Esophagus squamous epithelium (tissue), 5 donors: ENCODE results near the gene THPO. TPM values are rescaled to one million over a fixed set of nuclear protein-coding genes. Genes with fewer than 3 reads are reported as not detected.

Experiments used
- DNase-seq: peaks from one replicate; lab custom pipeline; 2025; lab: John Stamatoyannopoulos, UW
- H3K27ac ChIP-seq, 4 donors: fragments of 200-600 bp; sonication (generic); one replicate each; pipeline ENCODE4 v1.5.1; 2016 to 2019; ENCODE audit warnings: mild to moderate bottlenecking in 1 of 4
- H3K27me3 ChIP-seq, 4 donors: fragments of 200-600 bp; sonication (generic); 1 replicate in 3 of 4; 2 replicates in 1 of 4; pipeline versions ENCODE4 v1.5.1 to v1.6.0; 2017 to 2021; ENCODE audit warnings: antibody characterized with exemption in 1 of 4
- H3K36me3 ChIP-seq, 3 donors: fragments of 200-600 bp; sonication (generic); one replicate each; pipeline ENCODE4 v1.5.1; 2016 to 2019
- H3K4me1 ChIP-seq, 3 donors: fragments of 200-600 bp; sonication (generic); one replicate each; pipeline ENCODE4 v1.5.1; 2017 to 2019
- H3K4me3 ChIP-seq, 4 donors: fragments of 200-600 bp; sonication (generic); 1 replicate in 3 of 4; 2 replicates in 1 of 4; pipeline ENCODE4 v1.5.1; 2016 to 2019; ENCODE audit warnings: mild to moderate bottlenecking in 2 of 4, moderate library complexity in 1 of 4
- H3K9me3 ChIP-seq, 3 donors: fragments of 200-600 bp; sonication (generic); one replicate each; pipeline ENCODE4 v1.5.1; 2016 to 2019
- POLR2A ChIP-seq, 4 donors: fragments of 450-650 bp; IDR thresholded peaks; one replicate each; pipeline ENCODE4 v1.6.1; 2017; ENCODE audit warnings: antibody characterized with exemption in 4 of 4, mild to moderate bottlenecking in 4 of 4, moderate library complexity in 3 of 4
- WGBS, 2 donors: methylation state at CpG; one replicate each; pipeline ENCODE4 v1.1.5; 2018; 5-methylcytosine and 5-hydroxymethylcytosine counted together
- intact Hi-C: fragments of 100-400 bp; cut with DNase I; formaldehyde crosslinking; loops from one replicate; pipeline ENCODE4 v1.15.0; 2022
- small RNA-seq, 4 donors: library from RNA; depleted of rRNA; stranded (forward); fragments of <200 nt; gene quantifications; one replicate each; pipeline ENCODE3, GENCODE V24; 2016
- total RNA-seq, 4 donors: library from RNA; depleted of rRNA; stranded (reverse); fragments of >200 nt; gene quantifications; one replicate each; pipeline ENCODE4 v1.1.0, GENCODE V29; 2016
- TF ChIP-seq, protein P1 (sequence below), 6 experiments: fragments of 450-650 bp in 4 of 6; fragments of 200-600 bp in 2 of 6; sonication (generic) in 2 of 6; IDR thresholded peaks; one replicate each; pipeline ENCODE4 v1.5.1; 2016 to 2019; ENCODE audit warnings: antibody characterized with exemption in 6 of 6, mild to moderate bottlenecking in 4 of 6, moderate library complexity in 4 of 6
- donor health status: DM: yes; HTN: yes; CAD: no.

Gene THPO
- total RNA-seq, 4 donors from 2014 or later: 0.57 TPM; not detected in 3

DNA sequence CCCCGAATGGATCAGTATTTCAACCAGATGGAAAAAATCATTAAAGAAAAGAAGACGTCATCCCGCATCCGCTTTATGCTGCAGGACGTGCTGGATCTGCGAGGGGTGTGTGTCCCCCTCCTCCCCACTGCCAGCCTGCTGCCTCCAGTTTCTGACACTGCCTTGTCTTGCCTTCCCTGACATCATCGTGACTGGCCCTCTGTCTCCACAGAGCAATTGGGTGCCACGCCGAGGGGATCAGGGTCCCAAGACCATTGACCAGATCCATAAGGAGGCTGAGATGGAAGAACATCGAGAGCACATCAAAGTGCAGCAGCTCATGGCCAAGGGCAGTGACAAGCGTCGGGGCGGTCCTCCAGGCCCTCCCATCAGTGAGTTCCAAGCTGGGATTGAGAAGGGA is 52.7 kb downstream of the THPO start:
- no peaks in the 10 kb centered on the region for H3K9me3 ChIP-seq
- 82 to 87% methylated on average over 7 to 10 of the region's 13 CpGs for WGBS, 2 donors
- intact Hi-C loops: no loop called here
- H3K4me1 ChIP-seq: peaks cover 14 to 29% (median 15%) of the 10 kb centered on the region in 3 donors
- DNase-seq: no peak
- no peak for TF ChIP-seq POLR2A (IDR thresholded peaks at IDR 0.05)
- TF ChIP-seq, protein P1, sequence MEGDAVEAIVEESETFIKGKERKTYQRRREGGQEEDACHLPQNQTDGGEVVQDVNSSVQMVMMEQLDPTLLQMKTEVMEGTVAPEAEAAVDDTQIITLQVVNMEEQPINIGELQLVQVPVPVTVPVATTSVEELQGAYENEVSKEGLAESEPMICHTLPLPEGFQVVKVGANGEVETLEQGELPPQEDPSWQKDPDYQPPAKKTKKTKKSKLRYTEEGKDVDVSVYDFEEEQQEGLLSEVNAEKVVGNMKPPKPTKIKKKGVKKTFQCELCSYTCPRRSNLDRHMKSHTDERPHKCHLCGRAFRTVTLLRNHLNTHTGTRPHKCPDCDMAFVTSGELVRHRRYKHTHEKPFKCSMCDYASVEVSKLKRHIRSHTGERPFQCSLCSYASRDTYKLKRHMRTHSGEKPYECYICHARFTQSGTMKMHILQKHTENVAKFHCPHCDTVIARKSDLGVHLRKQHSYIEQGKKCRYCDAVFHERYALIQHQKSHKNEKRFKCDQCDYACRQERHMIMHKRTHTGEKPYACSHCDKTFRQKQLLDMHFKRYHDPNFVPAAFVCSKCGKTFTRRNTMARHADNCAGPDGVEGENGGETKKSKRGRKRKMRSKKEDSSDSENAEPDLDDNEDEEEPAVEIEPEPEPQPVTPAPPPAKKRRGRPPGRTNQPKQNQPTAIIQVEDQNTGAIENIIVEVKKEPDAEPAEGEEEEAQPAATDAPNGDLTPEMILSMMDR (IDR thresholded peaks at IDR 0.05): no peak
- peaks cover 85 to 100% (median 93%) of the 10 kb centered on the region in 3 donors for H3K36me3 ChIP-seq
- H3K27me3 ChIP-seq: no peaks in the 10 kb centered on the region
- H3K27ac ChIP-seq: peak overlapping the region in 1 of 4 donors; percentile 1
- H3K4me3 ChIP-seq: no peak overlapping the region

DNA sequence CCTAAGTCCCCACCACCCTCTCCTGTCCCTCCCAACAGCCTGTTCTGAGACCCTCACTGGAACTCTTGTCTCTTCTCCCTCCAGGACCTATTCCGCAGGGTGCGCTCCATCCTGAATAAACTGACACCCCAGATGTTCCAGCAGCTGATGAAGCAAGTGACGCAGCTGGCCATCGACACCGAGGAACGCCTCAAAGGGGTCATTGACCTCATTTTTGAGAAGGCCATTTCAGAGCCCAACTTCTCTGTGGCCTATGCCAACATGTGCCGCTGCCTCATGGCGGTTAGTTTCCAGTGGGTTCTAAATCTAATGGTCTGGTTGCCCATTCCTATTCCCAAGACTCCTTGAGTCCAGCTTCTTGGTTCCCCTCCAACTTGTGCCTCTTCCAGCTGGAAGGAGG is 54.3 kb downstream of the THPO start:
- no peak for DNase-seq
- Histone ChIP-seq H3K4me3 (no peak overlapping the region), H3K4me1 (peaks cover 17 to 44% (median 26%) of the 10 kb centered on the region in 3 donors), H3K9me3 (no peaks in the 10 kb centered on the region), H3K36me3 (peaks cover 76 to 86% (median 82%) of the 10 kb centered on the region in 3 donors), H3K27me3 (no peaks in the 10 kb centered on the region), H3K27ac (peak overlapping the region in 1 of 4 donors; percentile 32)
- WGBS, 2 donors: 80 to 87% methylated on average over 7 to 8 of the region's 8 CpGs
- intact Hi-C loops: no loop called here
- TF ChIP-seq, protein P1 (IDR thresholded peaks at IDR 0.05): no peak
- TF ChIP-seq POLR2A (IDR thresholded peaks at IDR 0.05): no peak

DNA sequence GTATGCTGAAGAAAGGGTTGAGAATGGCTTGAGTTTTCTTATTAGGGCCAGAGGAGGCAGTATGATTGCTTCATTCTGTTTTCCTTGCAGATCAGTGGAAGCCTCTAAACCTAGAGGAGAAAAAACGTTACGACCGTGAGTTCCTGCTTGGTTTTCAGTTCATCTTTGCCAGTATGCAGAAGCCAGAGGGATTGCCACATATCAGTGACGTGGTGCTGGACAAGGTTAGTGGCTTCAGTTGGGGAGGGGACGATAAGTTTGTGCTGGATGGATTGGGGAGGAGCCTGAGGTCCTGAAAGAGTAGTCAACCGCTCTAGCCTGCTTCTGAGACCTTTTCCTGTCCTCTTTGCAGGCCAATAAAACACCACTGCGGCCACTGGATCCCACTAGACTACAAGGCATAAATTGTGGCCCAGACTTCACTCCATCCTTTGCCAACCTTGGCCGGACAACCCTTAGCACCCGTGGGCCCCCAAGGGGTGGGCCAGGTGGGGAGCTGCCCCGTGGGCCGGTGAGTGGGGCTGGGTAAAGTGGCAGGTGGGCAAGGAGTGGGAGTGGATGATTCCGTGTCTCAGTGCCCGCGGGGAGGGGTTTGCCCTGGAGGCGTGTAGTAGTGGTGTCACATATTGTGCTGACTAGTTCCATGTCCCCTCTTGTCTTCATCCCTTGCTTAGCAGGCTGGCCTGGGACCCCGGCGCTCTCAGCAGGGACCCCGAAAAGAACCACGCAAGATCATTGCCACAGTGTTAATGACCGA is 55.1 kb downstream of the THPO start:
- DNase-seq: no peak
- intact Hi-C loops: no loop called here
- H3K27ac ChIP-seq: peak overlapping the region in 2 of 4 donors; percentile 32 to 55

More for the DNA sequence above, 55.1 kb downstream of the THPO start:
- 66 to 84% methylated on average over 10 to 12 of the region's 20 CpGs for WGBS, 2 donors
- TF ChIP-seq, protein P1 (IDR thresholded peaks at IDR 0.05): no peak
- TF ChIP-seq POLR2A (IDR thresholded peaks at IDR 0.05): no peak
- Histone ChIP-seq H3K27me3 (no peaks in the 10 kb centered on the region), H3K36me3 (peaks cover 75 to 86% (median 82%) of the 10 kb centered on the region in 3 donors), H3K4me3 (no peak overlapping the region), H3K4me1 (peaks cover 19 to 48% (median 34%) of the 10 kb centered on the region in 3 donors), H3K9me3 (no peaks in the 10 kb centered on the region)

Small RNAs within 50 kb of the gene (small RNA-seq; reads per million reads assigned to genes)
- gene SNORD66: 1,088 to 2,343 (median 1,652) reads per million in 4 donors

Other genes with a start within 250 kb of the THPO start
- 10 to 100 TPM; 27.2 to 51.5 (median 42.1) TPM for gene EIF2B5, start 242.8 kb downstream of the THPO start, total RNA-seq
- gene DVL3, start 222.8 kb downstream of the THPO start, total RNA-seq: 10 to 100 TPM; 28.9 to 45.2 (median 34.4) TPM
- gene AP2M1, start 203.4 kb downstream of the THPO start, total RNA-seq: 100 to 1,000 TPM; 139 to 212 (median 208) TPM
- 10 to 100 TPM; 31.4 to 63.1 (median 40.5) TPM for gene ABCF3, start 192.0 kb downstream of the THPO start, total RNA-seq
- gene VWA5B2, start 148.6 kb downstream of the THPO start, total RNA-seq: under 1 TPM in 1 of 4 donors, not detected in 3; 0.22 TPM
- gene ALG3, start 129.2 kb downstream of the THPO start, total RNA-seq: 10 to 100 TPM; 45.8 to 63.9 (median 54.6) TPM
- gene EEF1AKMT4, start 128.5 kb downstream of the THPO start, total RNA-seq: 10 to 100 TPM in 2 of 4 donors, 1 to 10 TPM in 2; 8.1 to 13.4 (median 10.3) TPM
- not detected for gene CAMK2N2, start 116.7 kb downstream of the THPO start, total RNA-seq
- gene ECE2, start 102.2 kb downstream of the THPO start, total RNA-seq: not detected
- 100 to 1,000 TPM; 209 to 362 (median 235) TPM for gene PSMD2, start 79.0 kb downstream of the THPO start, total RNA-seq
- gene EIF4G1, start 63.6 kb downstream of the THPO start, total RNA-seq: 100 to 1,000 TPM; 272 to 462 (median 352) TPM
- 10 to 100 TPM in 2 of 4 donors, 1 to 10 TPM in 2; 7.4 to 20.2 (median 10.4) TPM for gene FAM131A, start 40.6 kb downstream of the THPO start, total RNA-seq
- gene CLCN2, start 16.6 kb downstream of the THPO start, total RNA-seq: 1 to 10 TPM; 2.1 to 4.2 (median 3.0) TPM
- 10 to 100 TPM; 49.5 to 98.5 (median 64.9) TPM for gene POLR2H, start 16.5 kb downstream of the THPO start, total RNA-seq
- 10 to 100 TPM in 1 of 4 donors, 1 to 10 TPM in 1, under 1 TPM in 2; 0.11 to 10.7 (median 2.8) TPM for gene CHRD, start 1.8 kb upstream of the THPO start, total RNA-seq
- 10 to 100 TPM; 14.7 to 58.1 (median 33.1) TPM for gene EPHB3, start 183.6 kb upstream of the THPO start, total RNA-seq